Measurements from ENCODE around the gene OR5K3.

DNA sequence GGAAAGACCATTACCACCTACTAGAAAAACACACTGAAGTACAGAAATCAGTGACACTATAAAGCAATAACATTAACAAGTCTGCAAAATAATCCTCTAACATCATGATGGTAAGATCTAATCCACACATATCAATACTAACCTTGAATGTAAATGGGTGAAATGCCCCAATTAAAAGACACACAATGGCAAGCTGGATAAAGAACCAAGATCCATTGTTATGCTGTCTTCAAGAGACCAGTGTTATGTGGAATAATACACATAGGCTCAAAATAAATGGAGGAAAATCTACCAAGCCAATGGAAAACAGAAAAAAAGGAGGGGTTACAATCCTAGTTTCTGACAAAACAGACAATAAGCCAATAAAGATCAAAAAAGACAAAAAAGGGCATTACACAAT, 13.5 kb downstream of the OR5K3 start:
- no peak for TF ChIP-seq TAL1 (IDR thresholded peaks at IDR 0.05)
- TF ChIP-seq MYC (IDR thresholded peaks at IDR 0.05; ENCODE audit: low read depth, low read length), result no peak
- TF ChIP-seq MYC (CRISPR knock-in tag; IDR thresholded peaks at IDR 0.05; ENCODE audit: borderline replicate concordance, low read depth), result no peak
- TF ChIP-seq SP1 (CRISPR knock-in tag; IDR thresholded peaks at IDR 0.05), result no peak
- TF ChIP-seq, protein P1, sequence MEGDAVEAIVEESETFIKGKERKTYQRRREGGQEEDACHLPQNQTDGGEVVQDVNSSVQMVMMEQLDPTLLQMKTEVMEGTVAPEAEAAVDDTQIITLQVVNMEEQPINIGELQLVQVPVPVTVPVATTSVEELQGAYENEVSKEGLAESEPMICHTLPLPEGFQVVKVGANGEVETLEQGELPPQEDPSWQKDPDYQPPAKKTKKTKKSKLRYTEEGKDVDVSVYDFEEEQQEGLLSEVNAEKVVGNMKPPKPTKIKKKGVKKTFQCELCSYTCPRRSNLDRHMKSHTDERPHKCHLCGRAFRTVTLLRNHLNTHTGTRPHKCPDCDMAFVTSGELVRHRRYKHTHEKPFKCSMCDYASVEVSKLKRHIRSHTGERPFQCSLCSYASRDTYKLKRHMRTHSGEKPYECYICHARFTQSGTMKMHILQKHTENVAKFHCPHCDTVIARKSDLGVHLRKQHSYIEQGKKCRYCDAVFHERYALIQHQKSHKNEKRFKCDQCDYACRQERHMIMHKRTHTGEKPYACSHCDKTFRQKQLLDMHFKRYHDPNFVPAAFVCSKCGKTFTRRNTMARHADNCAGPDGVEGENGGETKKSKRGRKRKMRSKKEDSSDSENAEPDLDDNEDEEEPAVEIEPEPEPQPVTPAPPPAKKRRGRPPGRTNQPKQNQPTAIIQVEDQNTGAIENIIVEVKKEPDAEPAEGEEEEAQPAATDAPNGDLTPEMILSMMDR (IDR thresholded peaks at IDR 0.05 in 2 of 3, conservative IDR thresholded peaks at IDR 0.05 in 1 of 3; ENCODE audit: insufficient read depth in 2 of 3, low read depth in 1 of 3, low read length in 3 of 3), result no peak
- no peak for TF ChIP-seq GABPA (tag; conservative IDR thresholded peaks at IDR 0.05; ENCODE audit: low read depth)
